Fibroblast of the aortic adventitia (primary cell): ENCODE results near the gene PET117. TPM values are rescaled to one million over a fixed set of nuclear protein-coding genes. Genes with fewer than 3 reads are reported as not detected.
"Not testable (repeated sequence)": the region's sequence is repeated elsewhere in the genome, so short reads cannot be mapped to it uniquely, and the experiment has no call there.

Source experiments
- DNase-seq: peaks from one replicate; pipeline ENCODE4 v3.0.0-alpha.2; 2010; ENCODE audit warnings: low read depth
- H3K4me3 ChIP-seq: 2 replicates; pipeline ENCODE4 v1.5.1; 2011; ENCODE audit warnings: low read depth, mild to moderate bottlenecking, control low read depth, low read length, moderate library complexity
- total RNA-seq: library from RNA; depleted of rRNA; stranded (reverse); fragments of >200 nt; gene quantifications from 2 replicates; pipeline ENCODE4 v1.2.3, GENCODE V29; 2012; ENCODE audit warnings: low replicate concordance
- TF ChIP-seq, protein P1 (sequence below): IDR thresholded peaks from 2 replicates; pipeline ENCODE4 v1.5.1; 2011; ENCODE audit warnings: mild to moderate bottlenecking, low read length, control low read depth, inconsistent platforms; ENCODE audit not compliant: insufficient read depth

PET117 gene
- total RNA-seq, 1 donor, result 12.9 TPM

DNA sequence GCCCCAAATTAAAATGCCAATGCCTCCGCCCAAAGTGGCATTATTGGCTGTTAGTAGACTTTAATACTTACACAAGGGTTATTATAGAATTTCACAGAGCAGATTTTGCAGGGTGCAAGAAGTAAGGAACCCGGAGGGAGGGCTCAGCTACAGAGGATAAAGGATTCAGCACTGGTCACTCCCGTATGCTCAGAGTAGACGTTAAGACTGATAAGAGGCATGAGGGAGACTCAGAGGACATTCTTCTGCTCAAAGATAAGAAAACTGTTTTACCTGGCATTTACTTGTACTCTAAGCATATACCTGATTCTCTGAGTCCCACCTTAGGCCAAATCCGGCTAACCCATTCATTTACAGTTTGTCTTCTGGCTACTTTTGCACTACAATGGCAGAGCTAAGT, 43.5 kb upstream of the PET117 start:
- TF ChIP-seq, protein P1, sequence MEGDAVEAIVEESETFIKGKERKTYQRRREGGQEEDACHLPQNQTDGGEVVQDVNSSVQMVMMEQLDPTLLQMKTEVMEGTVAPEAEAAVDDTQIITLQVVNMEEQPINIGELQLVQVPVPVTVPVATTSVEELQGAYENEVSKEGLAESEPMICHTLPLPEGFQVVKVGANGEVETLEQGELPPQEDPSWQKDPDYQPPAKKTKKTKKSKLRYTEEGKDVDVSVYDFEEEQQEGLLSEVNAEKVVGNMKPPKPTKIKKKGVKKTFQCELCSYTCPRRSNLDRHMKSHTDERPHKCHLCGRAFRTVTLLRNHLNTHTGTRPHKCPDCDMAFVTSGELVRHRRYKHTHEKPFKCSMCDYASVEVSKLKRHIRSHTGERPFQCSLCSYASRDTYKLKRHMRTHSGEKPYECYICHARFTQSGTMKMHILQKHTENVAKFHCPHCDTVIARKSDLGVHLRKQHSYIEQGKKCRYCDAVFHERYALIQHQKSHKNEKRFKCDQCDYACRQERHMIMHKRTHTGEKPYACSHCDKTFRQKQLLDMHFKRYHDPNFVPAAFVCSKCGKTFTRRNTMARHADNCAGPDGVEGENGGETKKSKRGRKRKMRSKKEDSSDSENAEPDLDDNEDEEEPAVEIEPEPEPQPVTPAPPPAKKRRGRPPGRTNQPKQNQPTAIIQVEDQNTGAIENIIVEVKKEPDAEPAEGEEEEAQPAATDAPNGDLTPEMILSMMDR, result no peak
- DNase-seq, result no peak

DNA sequence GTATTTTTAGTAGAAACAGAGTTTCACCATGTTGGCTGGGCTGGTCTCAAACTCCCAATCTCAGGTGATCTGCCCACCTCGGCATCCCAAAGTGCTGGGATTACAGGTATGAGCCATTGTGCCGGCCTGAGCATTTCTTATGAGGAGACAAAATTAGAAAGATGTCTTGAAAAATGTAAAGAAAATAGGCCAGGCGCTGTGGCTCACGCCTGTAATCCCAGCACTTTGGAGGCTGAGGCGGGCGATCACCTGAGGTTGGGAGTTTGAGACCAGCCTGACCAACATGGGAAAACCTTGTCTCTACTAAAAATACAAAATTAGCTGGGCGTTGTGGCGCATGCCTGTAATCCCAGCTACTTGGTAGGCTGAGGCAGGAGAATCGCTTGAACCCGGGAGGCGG, 37.1 kb upstream of the PET117 start:
- H3K4me3 ChIP-seq, DNase-seq: not testable (repeated sequence)

More for the DNA sequence above, 43.5 kb upstream of the PET117 start:
- H3K4me3 ChIP-seq, result no peak overlapping the region

DNA sequence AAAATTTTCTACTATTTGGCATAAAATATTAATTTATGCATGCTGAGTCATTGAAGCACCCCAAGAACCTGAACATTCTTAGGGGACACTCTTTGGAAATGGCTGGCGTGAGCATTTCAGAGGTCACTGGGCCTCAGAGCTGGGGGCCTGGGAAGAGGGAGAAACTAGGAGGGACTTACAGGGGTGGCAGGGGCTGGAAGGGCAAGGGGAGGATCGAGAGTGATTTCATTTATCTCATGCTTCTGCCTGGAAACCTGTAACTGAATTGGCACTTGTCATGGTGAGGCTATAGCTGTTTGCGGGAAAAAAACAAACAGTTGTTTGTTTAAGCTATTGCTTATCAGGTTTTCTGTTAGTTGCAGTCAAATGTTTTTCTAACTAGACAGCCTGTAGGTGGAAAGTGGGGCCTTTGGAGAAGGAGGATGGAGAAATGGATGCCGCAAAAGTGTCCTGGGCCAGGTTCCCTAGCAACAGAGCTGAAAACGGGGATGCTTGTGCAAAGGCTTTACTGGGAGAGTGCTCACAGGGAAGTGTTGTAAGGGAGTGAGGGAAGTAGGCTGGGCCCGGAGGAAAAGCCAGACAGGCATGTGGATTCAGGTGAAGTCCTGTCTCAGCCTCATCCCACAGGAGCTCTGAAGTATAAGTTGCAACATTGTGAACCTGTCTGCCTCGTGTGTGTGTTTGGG, 36.4 kb upstream of the PET117 start:
- DNase-seq, result no peak
- H3K4me3 ChIP-seq, result no peak overlapping the region
- TF ChIP-seq, protein P1, result no peak

DNA sequence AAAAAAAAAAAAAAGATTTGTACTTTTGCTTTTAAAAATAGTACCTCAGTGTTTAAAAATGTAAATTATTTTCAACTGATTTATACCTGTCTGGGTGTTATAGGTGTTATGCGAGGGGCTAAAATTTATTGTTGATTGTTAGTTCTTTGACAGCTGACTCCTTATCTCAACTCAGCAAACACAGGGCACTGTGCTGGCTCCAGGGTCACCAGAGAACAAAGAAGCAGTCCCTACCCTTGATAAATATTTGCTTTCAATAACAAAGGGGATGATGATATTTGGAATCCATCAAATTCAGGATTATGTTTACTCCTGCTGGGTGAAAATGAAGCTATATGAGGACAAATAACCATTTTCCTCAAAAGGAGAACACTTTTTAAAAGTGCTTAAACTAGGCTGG, 34.2 kb upstream of the PET117 start:
- TF ChIP-seq, protein P1, result no peak
- no peak overlapping the region for H3K4me3 ChIP-seq
- no peak for DNase-seq

- DNase-seq, result no peak
- TF ChIP-seq, protein P1, result no peak
- no peak overlapping the region for H3K4me3 ChIP-seq
These were observed 29.3 kb upstream of the PET117 start for GRCh38 chr20:18108326-18108725.

- not testable (repeated sequence) for DNase-seq, H3K4me3 ChIP-seq
These were observed 9.1 kb upstream of the PET117 start for GRCh38 chr20:18128574-18128973.

- no peak overlapping the region for H3K4me3 ChIP-seq
- DNase-seq, result no peak
- TF ChIP-seq, protein P1, result no peak
These were observed 5.0 kb upstream of the PET117 start for GRCh38 chr20:18132663-18133062.

- TF ChIP-seq, protein P1, result no peak
- H3K4me3 ChIP-seq, result no peak overlapping the region
- DNase-seq, result peak; percentile 24
These were observed 3.7 kb upstream of the PET117 start for GRCh38 chr20:18133962-18134361.
